Activated CD4-positive, alpha-beta T cell treated with anti-CD3 and anti-CD28 coated beads for 36 hours (primary cell): Measurements from ENCODE around the gene LETM1. TPM values are rescaled to one million over a fixed set of nuclear protein-coding genes. Genes with fewer than 3 reads are reported as not detected.

ENCODE experiments used
- ATAC-seq: fragments of 200-7000 bp; cut with Tn5 transposase; one replicate; pipeline ENCODE4 v1.10.0; 2021; ENCODE audit warnings: mild to moderate bottlenecking, moderate library complexity
- CTCF ChIA-PET: fragments of 350-600 bp; sonication (Branson Sonifier 250); formaldehyde crosslinking; loops from one replicate; lab custom pipeline; 2021; ENCODE audit warnings: antibody characterized with exemption; lab: Charles Lee
- POLR2A ChIA-PET: fragments of 350-600 bp; sonication (Branson Sonifier 250); formaldehyde crosslinking; loops from one replicate; lab custom pipeline; 2021; ENCODE audit warnings: antibody characterized with exemption, inconsistent platforms; lab: Charles Lee
- DNase-seq: peaks from one replicate; pipeline ENCODE4 v3.0.0-alpha.2; 2020
- H3K27ac Mint-ChIP-seq: one replicate; pipeline ENCODE4 v1.8.0; 2021; ENCODE audit warnings: mixed read lengths
- H3K27me3 Mint-ChIP-seq: one replicate; pipeline ENCODE4 v1.8.0; 2021; ENCODE audit warnings: mixed read lengths
- H3K36me3 Mint-ChIP-seq: one replicate; pipeline ENCODE4 v1.8.0; 2021; ENCODE audit warnings: low read depth, mixed read lengths
- H3K4me1 Mint-ChIP-seq: one replicate; pipeline ENCODE4 v1.8.0; 2021; ENCODE audit warnings: mixed read lengths
- H3K4me3 Mint-ChIP-seq: one replicate; pipeline ENCODE4 v1.8.0; 2021; ENCODE audit warnings: mild to moderate bottlenecking, moderate library complexity, mixed read lengths
- H3K9me3 Mint-ChIP-seq: one replicate; pipeline ENCODE4 v1.8.0; 2021; ENCODE audit warnings: low read depth, mixed read lengths
- intact Hi-C, 2 experiments: fragments of 100-400 bp; cut with DNase I in 1 of 2; cut with micrococcal nuclease in 1 of 2; formaldehyde crosslinking; loops; one replicate each; pipeline versions ENCODE4 v1.14.2 to v1.15.1; 2022 to 2024; cut with DNase I, micrococcal nuclease
- total RNA-seq, 2 experiments: library from RNA; stranded (reverse); gene quantifications; one replicate each; pipeline ENCODE4 v1.2.3, GENCODE V29; 2021

LETM1 gene
- total RNA-seq, 2 experiments from 2014 or later = 41.6 to 51.3 TPM

GRCh38 chr4:1772853-1773538 is 83.0 kb downstream of the LETM1 start:
- ATAC-seq = no peak
- intact Hi-C loops = no loop called here
- POLR2A ChIA-PET = no interaction called here

GRCh38 chr4:1771555-1772305 is 84.2 kb downstream of the LETM1 start:
- H3K27me3 Mint-ChIP-seq = peaks cover 6% of the 10 kb centered on the region
- ATAC-seq = no peak
- POLR2A ChIA-PET = no interaction called here

More at GRCh38 chr4:1772853-1773538, 83.0 kb downstream of the LETM1 start:
- no peak for DNase-seq
- Mint-ChIP-seq H3K9me3 (no peaks in the 10 kb centered on the region), H3K27ac (no peak overlapping the region), H3K27me3 (peaks cover 5% of the 10 kb centered on the region), H3K4me3 (no peak overlapping the region), H3K36me3 (no peaks in the 10 kb centered on the region), H3K4me1 (peaks cover 4% of the 10 kb centered on the region)
- CTCF ChIA-PET = no interaction called here

GRCh38 chr4:1770791-1771231 is 85.1 kb downstream of the LETM1 start:
- POLR2A ChIA-PET = no interaction called here
- ATAC-seq = no peak

More at GRCh38 chr4:1771555-1772305, 84.2 kb downstream of the LETM1 start:
- Mint-ChIP-seq H3K27ac (no peak overlapping the region), H3K4me1 (peaks cover 4% of the 10 kb centered on the region), H3K9me3 (no peaks in the 10 kb centered on the region), H3K4me3 (no peak overlapping the region), H3K36me3 (no peaks in the 10 kb centered on the region)
- CTCF ChIA-PET = no interaction called here
- peak; percentile 47 for DNase-seq
- intact Hi-C loops = no loop called here

GRCh38 chr4:1770245-1770644 is 85.7 kb downstream of the LETM1 start:
- Mint-ChIP-seq H3K36me3 (no peaks in the 10 kb centered on the region), H3K9me3 (no peaks in the 10 kb centered on the region), H3K4me3 (no peak overlapping the region), H3K4me1 (peaks cover 4% of the 10 kb centered on the region), H3K27me3 (peaks cover 10% of the 10 kb centered on the region), H3K27ac (no peak overlapping the region)
- ATAC-seq = no peak
- ChIA-PET CTCF (no interaction called here), POLR2A (no interaction called here)
- intact Hi-C loops = no loop called here
- DNase-seq = no peak

More at GRCh38 chr4:1770791-1771231, 85.1 kb downstream of the LETM1 start:
- DNase-seq = no peak
- Mint-ChIP-seq H3K36me3 (no peaks in the 10 kb centered on the region), H3K27me3 (peaks cover 6% of the 10 kb centered on the region), H3K4me3 (no peak overlapping the region), H3K27ac (no peak overlapping the region), H3K4me1 (peaks cover 4% of the 10 kb centered on the region), H3K9me3 (no peaks in the 10 kb centered on the region)
- intact Hi-C loops = no loop called here
- CTCF ChIA-PET = no interaction called here

GRCh38 chr4:1769692-1770091 is 86.3 kb downstream of the LETM1 start:
- intact Hi-C loops = no loop called here
- no peaks in the 10 kb centered on the region for H3K9me3 Mint-ChIP-seq
- ATAC-seq (no peak), DNase-seq (no peak)
- ChIA-PET CTCF (no interaction called here), POLR2A (no interaction called here)
- H3K36me3 Mint-ChIP-seq = no peaks in the 10 kb centered on the region
- H3K27me3 Mint-ChIP-seq = peaks cover 10% of the 10 kb centered on the region
- no peak overlapping the region for H3K27ac Mint-ChIP-seq
- H3K4me3 Mint-ChIP-seq = no peak overlapping the region
- peaks cover 4% of the 10 kb centered on the region for H3K4me1 Mint-ChIP-seq

- CTCF ChIA-PET = interaction anchor here (0.7 to 1.6 kb wide), 4 partner anchors 16 to 129 kb away, joined by 3 to 4 read pairs (median 3); no protein-coding TSS in a partner anchor
Measured at GRCh38 chr4:1768367-1769034, 87.5 kb downstream of the LETM1 start.

GRCh38 chr4:1767770-1768366 is 88.1 kb downstream of the LETM1 start:
- no peak overlapping the region for H3K27ac Mint-ChIP-seq
- H3K9me3 Mint-ChIP-seq = no peaks in the 10 kb centered on the region
- POLR2A ChIA-PET = no interaction called here
- CTCF ChIA-PET = interaction anchor here (0.7 to 1.6 kb wide), 4 partner anchors 15 to 129 kb away, joined by 3 to 4 read pairs (median 3); no protein-coding TSS in a partner anchor
- H3K36me3 Mint-ChIP-seq = no peaks in the 10 kb centered on the region
- intact Hi-C loops = no loop called here
- H3K27me3 Mint-ChIP-seq = peaks cover 15% of the 10 kb centered on the region
- DNase-seq (peak; percentile 61), ATAC-seq (peak; percentile 63)
- H3K4me1 Mint-ChIP-seq = peaks cover 4% of the 10 kb centered on the region
- H3K4me3 Mint-ChIP-seq = no peak overlapping the region

More at GRCh38 chr4:1768367-1769034, 87.5 kb downstream of the LETM1 start:
- peaks cover 4% of the 10 kb centered on the region for H3K4me1 Mint-ChIP-seq
- POLR2A ChIA-PET = no interaction called here
- no peaks in the 10 kb centered on the region for H3K36me3 Mint-ChIP-seq
- peak overlapping the region; percentile 18 for H3K4me3 Mint-ChIP-seq
- intact Hi-C loops = no loop called here
- no peaks in the 10 kb centered on the region for H3K9me3 Mint-ChIP-seq
- H3K27me3 Mint-ChIP-seq = peaks cover 15% of the 10 kb centered on the region
- ATAC-seq (no peak), DNase-seq (no peak)
- no peak overlapping the region for H3K27ac Mint-ChIP-seq

GRCh38 chr4:1767061-1767769 is 88.7 kb downstream of the LETM1 start:
- Mint-ChIP-seq H3K4me1 (peaks cover 4% of the 10 kb centered on the region), H3K9me3 (no peaks in the 10 kb centered on the region), H3K27ac (no peak overlapping the region), H3K36me3 (no peaks in the 10 kb centered on the region), H3K27me3 (peaks cover 17% of the 10 kb centered on the region), H3K4me3 (no peak overlapping the region)
- POLR2A ChIA-PET = no interaction called here
- intact Hi-C loops = no loop called here
- no peak for DNase-seq
- CTCF ChIA-PET = interaction anchor here (1.0 to 1.6 kb wide), 2 partner anchors 74 to 130 kb away, joined by 3 to 4 read pairs; no protein-coding TSS in a partner anchor
- no peak for ATAC-seq

GRCh38 chr4:1766106-1767060 is 89.6 kb downstream of the LETM1 start:
- Mint-ChIP-seq H3K36me3 (no peaks in the 10 kb centered on the region), H3K9me3 (no peaks in the 10 kb centered on the region), H3K27me3 (peaks cover 17% of the 10 kb centered on the region), H3K4me1 (peaks cover 2% of the 10 kb centered on the region), H3K4me3 (no peak overlapping the region), H3K27ac (no peak overlapping the region)
- DNase-seq (no peak), ATAC-seq (no peak)
- intact Hi-C loops = no loop called here
- ChIA-PET CTCF (interaction anchor here (0.6 to 1.2 kb wide), 2 partner anchors 14 to 62 kb away, joined by 3 read pairs; no protein-coding TSS in a partner anchor), POLR2A (no interaction called here)
